Vagina (tissue), 2 donors: Measurements from ENCODE around the gene MRPL51.

Experiments
- CTCF ChIP-seq, 3 experiments: fragments of 450-650 bp in 2 of 3; fragments of 200-600 bp in 1 of 3; sonication (generic) in 1 of 3; IDR thresholded peaks; one replicate each; pipeline ENCODE4 v1.5.1; 2017 to 2019; ENCODE audit warnings: antibody characterized with exemption in 3 of 3, mild to moderate bottlenecking in 2 of 3, moderate library complexity in 2 of 3
- POLR2A ChIP-seq, 2 donors: fragments of 450-650 bp; IDR thresholded peaks; one replicate each; pipeline ENCODE4 v1.6.1; 2017; ENCODE audit warnings: antibody characterized with exemption in 2 of 2, mild to moderate bottlenecking in 2 of 2, moderate library complexity in 2 of 2

GRCh38 chr12:6468283-6468575, 24.8 kb downstream of the MRPL51 start:
- TF ChIP-seq POLR2A (IDR thresholded peaks at IDR 0.05), result no peak
- no peak for TF ChIP-seq CTCF (IDR thresholded peaks at IDR 0.05)
